ENCODE measurements around the gene TSPAN18.

DNA sequence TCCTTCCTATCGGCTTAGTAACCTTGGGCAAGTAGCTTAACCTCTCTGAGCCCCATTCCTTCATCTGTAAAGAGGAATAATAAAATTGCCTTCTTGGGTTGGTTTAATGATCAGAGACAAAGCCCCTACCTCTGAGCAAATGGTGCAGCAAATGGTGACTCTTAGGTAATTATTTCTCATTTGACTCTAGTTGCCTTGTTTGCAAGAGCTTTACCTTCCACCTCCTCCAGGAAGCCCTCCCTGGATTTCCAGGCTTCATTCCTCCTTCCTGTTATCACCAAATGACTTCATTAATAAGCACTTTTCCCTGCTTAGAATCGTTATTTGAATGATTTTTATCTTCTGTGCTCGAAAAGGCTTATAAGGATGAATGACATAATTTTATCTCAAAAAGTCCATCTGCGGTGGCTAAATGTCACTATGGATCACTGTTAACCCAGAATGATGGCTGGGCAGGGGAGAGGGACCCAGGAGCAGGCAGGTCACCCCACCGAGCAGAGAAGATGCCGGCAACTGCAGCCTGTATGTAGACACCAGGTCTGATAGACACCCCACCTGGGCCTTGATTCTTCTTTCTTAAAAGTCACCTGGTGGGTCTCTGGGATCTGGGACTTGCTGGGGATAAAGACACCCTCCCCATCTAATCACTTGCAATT, 106.6 kb downstream of the TSPAN18 start:
- no peak for TF ChIP-seq CTCF (IDR thresholded peaks at IDR 0.05)
- no peak for TF ChIP-seq EP300 (IDR thresholded peaks at IDR 0.05)
- no peak for TF ChIP-seq POLR2A (IDR thresholded peaks at IDR 0.05)

Measured in ovary (tissue), 3 donors.